Activated T-helper 1 cell treated with anti-CD3 and anti-CD28 coated beads, Interleukin-12 subunit alpha, Interleukin-12 subunit beta, Interleukin-2, Interleukin-4 antibody, amounts not matched to agents 30 ng/mL and 10 ng/mL and 1 ng/mL, durations not matched to agents 14 hours and 24 hours and 36 hours (primary cell): ENCODE results near the gene SMAD6. TPM values are rescaled to one million over a fixed set of nuclear protein-coding genes. Genes with fewer than 3 reads are reported as not detected.
A peak's percentile ranks its signal among the peaks of the same experiment; 100 is the strongest.

Source experiments
- DNase-seq: peaks from one replicate; pipeline ENCODE4 v3.0.0; 2021; ENCODE audit warnings: low spot score
- H3K27ac Mint-ChIP-seq: one replicate; pipeline ENCODE4 v1.8.0; 2021; ENCODE audit warnings: mild to moderate bottlenecking, mixed read lengths
- H3K27me3 Mint-ChIP-seq: one replicate; pipeline ENCODE4 v1.8.0; 2022; ENCODE audit warnings: mild to moderate bottlenecking, moderate library complexity, mixed read lengths; ENCODE audit not compliant: insufficient read depth
- H3K36me3 Mint-ChIP-seq: one replicate; pipeline ENCODE4 v1.8.0; 2021; ENCODE audit warnings: low read depth, mixed read lengths
- H3K4me1 Mint-ChIP-seq: one replicate; pipeline ENCODE4 v1.8.0; 2021; ENCODE audit warnings: low read depth, mixed read lengths
- H3K4me3 Mint-ChIP-seq: one replicate; pipeline ENCODE4 v1.8.0; 2021; ENCODE audit warnings: mild to moderate bottlenecking, moderate library complexity, mixed read lengths
- H3K9me3 Mint-ChIP-seq: one replicate; pipeline ENCODE4 v1.8.0; 2021; ENCODE audit warnings: mixed read lengths
- intact Hi-C: fragments of 100-400 bp; cut with micrococcal nuclease; formaldehyde crosslinking; loops from one replicate; pipeline ENCODE4 v1.15.1; 2024
- total RNA-seq: library from RNA; stranded (reverse); gene quantifications from 2 replicates; pipeline ENCODE4 v1.2.3, GENCODE V29; 2022

Gene SMAD6
- total RNA-seq, 1 donor from 2014 or later: 0.34 TPM

DNA sequence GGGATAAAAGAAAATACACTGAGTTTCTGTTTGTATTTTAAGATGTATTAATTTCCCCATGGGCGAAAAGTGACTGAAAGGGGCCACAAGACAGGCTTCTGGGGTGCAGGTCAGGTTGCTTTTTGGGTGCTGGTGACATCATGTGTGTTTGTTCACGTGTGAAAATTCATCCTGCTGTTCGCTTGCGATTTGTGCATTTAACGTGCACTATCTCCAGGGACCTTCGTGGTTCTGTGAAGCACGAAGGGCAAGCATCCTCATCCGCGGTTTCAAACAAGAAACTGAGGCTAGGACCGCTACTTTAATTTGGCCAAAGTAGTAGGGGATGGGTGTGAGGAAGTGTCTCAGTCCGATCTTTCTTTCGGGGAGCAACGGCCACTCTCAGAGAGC, 1.6 kb upstream of the SMAD6 start:
- DNase-seq: no peak
- peak overlapping the region; percentile 61 for H3K27ac Mint-ChIP-seq
- H3K36me3 Mint-ChIP-seq: no peaks in the 10 kb centered on the region
- H3K4me3 Mint-ChIP-seq: peak overlapping the region; percentile 85
- H3K4me1 Mint-ChIP-seq: peaks cover 16% of the 10 kb centered on the region
- H3K9me3 Mint-ChIP-seq: no peaks in the 10 kb centered on the region
- H3K27me3 Mint-ChIP-seq: peaks cover 16% of the 10 kb centered on the region
- intact Hi-C loops: loop anchor here (2.0 to 10.0 kb wide), 7 partner anchors 46 to 1352 kb away; partner anchors contain the start of genes DIS3L, MAP2K5, PIAS1 and SNAPC5

GRCh38 chr15:66700802-66701421, 1.1 kb upstream of the SMAD6 start:
- Mint-ChIP-seq H3K36me3 (no peaks in the 10 kb centered on the region), H3K4me1 (peaks cover 16% of the 10 kb centered on the region), H3K27ac (peak overlapping the region; percentile 61), H3K9me3 (no peaks in the 10 kb centered on the region), H3K27me3 (peaks cover 21% of the 10 kb centered on the region), H3K4me3 (peak overlapping the region; percentile 85)
- intact Hi-C loops: loop anchor here (1.0 to 10.0 kb wide), 8 partner anchors 46 to 1351 kb away; partner anchors contain the start of genes DIS3L, MAP2K5, PIAS1 and SNAPC5
- DNase-seq: peak; percentile 85

DNA sequence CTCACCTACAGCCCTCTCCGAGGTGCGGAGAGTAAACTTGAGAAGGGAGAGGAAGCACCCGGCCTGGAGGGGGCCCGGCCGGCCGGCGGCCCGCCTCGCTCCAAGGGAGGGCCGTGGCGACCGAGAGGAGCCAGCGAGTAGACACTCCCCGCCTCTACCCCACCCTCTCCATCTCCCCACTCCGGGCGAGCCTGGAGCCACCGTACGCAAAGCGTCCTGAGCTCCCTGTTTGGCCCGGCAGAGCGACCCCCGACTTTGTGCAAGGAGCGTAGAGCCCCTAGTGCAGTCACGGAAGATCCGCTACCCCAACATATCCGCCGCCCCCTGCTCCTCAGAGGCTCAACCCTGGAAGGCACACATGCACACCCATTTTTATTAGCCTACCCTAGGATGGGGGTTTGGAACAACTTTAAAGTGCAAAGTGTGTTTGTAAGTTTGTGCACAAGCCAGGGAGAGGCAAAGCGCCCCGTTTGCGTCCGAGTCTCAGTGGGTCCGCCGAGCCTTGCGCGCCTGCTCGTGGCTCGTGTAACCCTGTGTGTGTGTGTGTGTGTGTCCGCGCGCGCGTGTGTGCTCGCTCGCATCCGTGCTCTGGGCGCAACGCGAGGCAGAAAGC, 508 bp upstream of the SMAD6 start:
- intact Hi-C loops: loop anchor here (1.0 to 10.0 kb wide), 9 partner anchors 47 to 1351 kb away; partner anchors contain the start of genes DIS3L, MAP2K5, PIAS1 and SNAPC5
- DNase-seq: peak; percentile 29
- peaks cover 16% of the 10 kb centered on the region for H3K4me1 Mint-ChIP-seq
- peak overlapping the region; percentile 88 for H3K4me3 Mint-ChIP-seq
- peaks cover 21% of the 10 kb centered on the region for H3K27me3 Mint-ChIP-seq
- H3K27ac Mint-ChIP-seq: peak overlapping the region; percentile 85
- H3K36me3 Mint-ChIP-seq: no peaks in the 10 kb centered on the region
- no peaks in the 10 kb centered on the region for H3K9me3 Mint-ChIP-seq

- H3K36me3 Mint-ChIP-seq: no peaks in the 10 kb centered on the region
- H3K27ac Mint-ChIP-seq: no peak overlapping the region
- no peaks in the 10 kb centered on the region for H3K9me3 Mint-ChIP-seq
- intact Hi-C loops: loop anchor here (2.0 to 10.0 kb wide), 6 partner anchors 84 to 1349 kb away; partner anchors contain the start of genes DIS3L, MAP2K5, PIAS1 and SNAPC5
- no peak for DNase-seq
- peak overlapping the region; percentile 88 for H3K4me3 Mint-ChIP-seq
- peaks cover 16% of the 10 kb centered on the region for H3K4me1 Mint-ChIP-seq
- H3K27me3 Mint-ChIP-seq: peaks cover 21% of the 10 kb centered on the region
Measured at GRCh38 chr15:66702787-66703539, 927 bp downstream of the SMAD6 start.

GRCh38 chr15:66703540-66703941, 1.5 kb downstream of the SMAD6 start:
- H3K4me3 Mint-ChIP-seq: no peak overlapping the region
- peaks cover 24% of the 10 kb centered on the region for H3K27me3 Mint-ChIP-seq
- peaks cover 16% of the 10 kb centered on the region for H3K4me1 Mint-ChIP-seq
- no peak overlapping the region for H3K27ac Mint-ChIP-seq
- H3K36me3 Mint-ChIP-seq: no peaks in the 10 kb centered on the region
- no peaks in the 10 kb centered on the region for H3K9me3 Mint-ChIP-seq
- DNase-seq: no peak
- intact Hi-C loops: loop anchor here (2.0 to 10.0 kb wide), 6 partner anchors 85 to 1349 kb away; partner anchors contain the start of genes DIS3L, MAP2K5, PIAS1 and SNAPC5

- no peaks in the 10 kb centered on the region for H3K36me3 Mint-ChIP-seq
- no peak for DNase-seq
- intact Hi-C loops: loop anchor here (5.0 to 10.0 kb wide), 5 partner anchors 207 to 1348 kb away; partner anchors contain the start of genes DIS3L, MAP2K5, PIAS1 and SNAPC5
- H3K4me3 Mint-ChIP-seq: peak overlapping the region; percentile 68
- H3K27ac Mint-ChIP-seq: no peak overlapping the region
- peaks cover 26% of the 10 kb centered on the region for H3K27me3 Mint-ChIP-seq
- H3K9me3 Mint-ChIP-seq: no peaks in the 10 kb centered on the region
- H3K4me1 Mint-ChIP-seq: peaks cover 16% of the 10 kb centered on the region
Measured at GRCh38 chr15:66704019-66704802, 2.2 kb downstream of the SMAD6 start.

DNA sequence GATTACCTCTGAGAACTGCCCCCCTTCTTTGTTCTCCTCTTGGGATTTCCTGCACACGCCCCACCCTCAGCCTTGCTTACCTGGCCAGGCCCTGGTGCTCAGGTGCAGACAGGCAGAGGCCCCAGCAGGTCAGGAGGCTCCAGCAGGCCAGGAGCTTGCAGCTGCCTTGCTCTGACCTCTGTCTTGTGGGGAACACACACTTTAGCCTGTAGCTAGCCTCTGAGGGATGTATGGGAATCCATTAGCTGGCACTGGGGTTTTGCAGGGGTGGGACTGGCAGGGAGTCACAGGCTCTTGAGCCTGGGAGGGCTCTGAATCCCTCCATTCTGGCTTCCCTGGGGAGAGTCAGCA, 2.7 kb downstream of the SMAD6 start:
- Mint-ChIP-seq H3K27me3 (peaks cover 30% of the 10 kb centered on the region), H3K4me1 (peaks cover 16% of the 10 kb centered on the region), H3K9me3 (no peaks in the 10 kb centered on the region), H3K27ac (no peak overlapping the region), H3K36me3 (no peaks in the 10 kb centered on the region), H3K4me3 (peak overlapping the region; percentile 68)
- intact Hi-C loops: loop anchor here (5.0 to 10.0 kb wide), 5 partner anchors 207 to 1348 kb away; partner anchors contain the start of genes DIS3L, MAP2K5, PIAS1 and SNAPC5
- no peak for DNase-seq

DNA sequence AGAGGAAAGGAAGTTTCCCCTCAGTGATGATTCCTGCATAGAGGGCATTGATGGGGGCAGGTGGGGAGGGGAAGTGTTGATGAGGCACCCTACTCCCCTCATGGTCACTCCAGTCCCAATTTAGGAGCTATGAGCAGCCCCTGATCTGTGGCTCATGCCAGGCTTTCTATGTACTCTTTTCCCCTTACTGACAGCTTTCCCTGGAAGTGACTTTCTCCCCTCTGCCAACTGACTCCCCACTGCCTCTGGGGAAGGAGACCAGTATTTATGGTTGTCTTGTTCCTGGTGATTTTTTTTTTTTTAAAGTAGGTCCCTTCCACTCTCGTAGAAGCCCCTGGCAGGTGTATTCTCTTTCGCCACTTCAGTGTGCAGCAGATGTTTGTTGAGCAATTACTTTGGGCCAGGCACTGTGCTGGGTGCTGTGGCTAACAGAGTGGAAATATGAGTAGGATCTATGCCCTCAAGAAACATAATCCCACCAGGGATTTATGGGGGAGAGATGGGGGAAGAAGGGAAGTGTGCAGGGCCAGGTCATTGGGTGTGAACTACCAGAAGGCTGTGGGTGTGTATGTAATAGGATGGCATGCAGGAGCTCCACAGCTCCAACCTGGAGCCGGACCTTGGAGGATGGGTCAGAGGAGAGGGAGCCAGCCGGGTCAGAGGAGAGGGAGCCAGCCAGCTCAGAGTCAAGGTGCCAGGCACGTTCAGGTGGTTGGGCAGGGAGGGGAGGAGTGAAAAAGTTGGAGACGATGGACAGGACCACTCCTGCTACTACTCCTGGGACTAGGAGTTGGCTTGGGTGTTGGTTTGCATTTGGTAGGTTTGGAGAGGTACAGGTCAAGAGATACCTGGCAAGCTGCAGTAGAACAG, 3.5 kb downstream of the SMAD6 start:
- H3K4me1 Mint-ChIP-seq: peaks cover 11% of the 10 kb centered on the region
- intact Hi-C loops: loop anchor here (10.0 kb wide), 1 partner anchor 839 kb away; the partner anchor contains the start of gene MAP2K5
- H3K27me3 Mint-ChIP-seq: peaks cover 31% of the 10 kb centered on the region
- DNase-seq: no peak
- H3K27ac Mint-ChIP-seq: no peak overlapping the region
- no peak overlapping the region for H3K4me3 Mint-ChIP-seq
- H3K9me3 Mint-ChIP-seq: no peaks in the 10 kb centered on the region
- no peaks in the 10 kb centered on the region for H3K36me3 Mint-ChIP-seq

- Mint-ChIP-seq H3K36me3 (no peaks in the 10 kb centered on the region), H3K27me3 (peaks cover 31% of the 10 kb centered on the region), H3K4me3 (no peak overlapping the region), H3K4me1 (peaks cover 9% of the 10 kb centered on the region), H3K27ac (no peak overlapping the region), H3K9me3 (no peaks in the 10 kb centered on the region)
- DNase-seq: no peak
- intact Hi-C loops: loop anchor here (10.0 kb wide), 1 partner anchor 839 kb away; the partner anchor contains the start of gene MAP2K5
Measured at GRCh38 chr15:66706225-66706732, 4.2 kb downstream of the SMAD6 start.

DNA sequence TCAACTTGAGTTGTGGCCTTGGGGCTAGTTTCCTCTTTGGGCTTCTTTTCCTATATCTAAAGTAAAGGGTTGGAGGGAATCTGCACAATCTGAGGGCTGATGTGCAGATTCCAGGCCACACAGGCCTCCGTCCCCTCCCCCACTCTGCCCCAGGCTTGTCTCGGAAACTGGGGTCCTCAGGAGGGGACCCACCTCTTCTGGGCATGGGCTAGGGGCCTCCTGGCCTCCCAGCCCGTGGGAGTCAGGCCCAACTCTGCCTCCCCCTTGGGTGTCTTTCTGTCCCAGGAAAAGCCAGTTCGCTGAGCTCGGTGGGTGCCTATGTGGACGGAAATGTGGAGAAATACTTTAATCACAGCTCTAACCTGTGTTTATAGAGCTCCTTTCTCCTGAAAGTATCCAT, 4.8 kb downstream of the SMAD6 start:
- Mint-ChIP-seq H3K27me3 (peaks cover 31% of the 10 kb centered on the region), H3K9me3 (no peaks in the 10 kb centered on the region), H3K4me1 (peaks cover 9% of the 10 kb centered on the region), H3K4me3 (no peak overlapping the region), H3K36me3 (no peaks in the 10 kb centered on the region), H3K27ac (no peak overlapping the region)
- intact Hi-C loops: loop anchor here (10.0 kb wide), 1 partner anchor 838 kb away; the partner anchor contains the start of gene MAP2K5
- DNase-seq: no peak
